ENCODE data around the gene PGPEP1.
"Not testable (repeated sequence)": the region's sequence is repeated elsewhere in the genome, so short reads cannot be mapped to it uniquely, and the experiment has no call there.

Gene PGPEP1

DNA sequence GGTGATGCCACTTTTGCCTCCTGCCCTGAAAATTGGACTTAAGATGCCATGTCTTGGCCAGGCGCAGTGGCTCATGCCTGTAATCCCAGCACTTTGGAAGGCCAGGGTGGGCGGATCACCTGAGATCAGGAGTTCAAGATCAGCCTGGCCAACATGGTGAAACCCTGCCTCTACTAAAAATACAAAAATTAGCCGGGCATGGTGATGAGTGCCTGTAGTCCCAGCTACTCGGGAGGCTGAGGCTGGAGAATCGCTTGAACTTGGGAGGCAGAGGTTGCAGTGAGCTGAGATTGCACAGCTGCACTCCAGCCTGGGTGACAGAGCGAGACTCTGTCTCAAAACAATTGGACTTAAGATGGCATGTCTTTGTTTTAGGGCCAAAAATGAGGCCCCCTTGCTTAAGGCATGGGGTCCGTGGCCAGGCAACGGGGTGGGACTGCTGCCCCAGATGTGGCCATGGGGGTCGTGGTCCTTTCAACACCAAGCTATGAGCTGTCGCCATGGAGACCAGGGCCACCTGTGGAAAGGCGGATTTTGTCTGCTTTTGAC is 24.0 kb downstream of the PGPEP1 start:
- DNase-seq (ENCODE audit: low read depth, low spot score), result not testable (repeated sequence)

DNA sequence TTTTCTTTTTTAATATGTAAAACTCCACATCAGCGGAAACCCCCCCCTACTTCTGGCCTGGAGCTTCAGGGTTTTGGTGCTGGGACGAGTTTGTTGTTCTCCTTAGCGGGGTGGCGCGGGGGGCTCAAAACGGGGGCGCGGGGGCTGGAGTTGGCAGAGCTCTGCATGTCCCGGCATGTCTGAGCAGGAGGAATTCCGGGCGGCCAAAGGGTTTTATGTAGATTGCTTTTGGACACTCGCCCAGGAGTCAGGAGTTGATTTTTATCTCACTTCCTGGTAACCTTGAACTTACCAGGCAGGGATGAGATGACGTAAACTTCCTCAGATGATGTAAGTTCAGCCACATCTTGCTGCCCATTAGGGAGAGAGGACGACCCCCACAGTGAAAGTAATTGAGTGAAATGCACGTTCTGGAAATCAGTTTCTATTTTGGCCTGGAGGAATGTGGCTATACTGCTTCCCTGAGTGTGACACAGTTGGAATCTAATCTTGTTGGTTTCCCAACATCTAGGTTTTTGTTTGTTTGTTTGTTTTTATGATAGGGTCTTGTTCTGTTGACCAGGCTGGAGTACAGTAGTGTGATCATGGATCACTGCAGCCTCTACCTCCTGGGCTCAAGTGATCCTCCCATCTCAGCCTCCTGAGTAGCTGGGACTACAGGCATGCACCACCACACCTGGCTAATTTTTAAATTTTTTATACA is 24.6 kb downstream of the PGPEP1 start:
- peak; percentile 98 for DNase-seq (ENCODE audit: low read depth, low spot score)

DNA sequence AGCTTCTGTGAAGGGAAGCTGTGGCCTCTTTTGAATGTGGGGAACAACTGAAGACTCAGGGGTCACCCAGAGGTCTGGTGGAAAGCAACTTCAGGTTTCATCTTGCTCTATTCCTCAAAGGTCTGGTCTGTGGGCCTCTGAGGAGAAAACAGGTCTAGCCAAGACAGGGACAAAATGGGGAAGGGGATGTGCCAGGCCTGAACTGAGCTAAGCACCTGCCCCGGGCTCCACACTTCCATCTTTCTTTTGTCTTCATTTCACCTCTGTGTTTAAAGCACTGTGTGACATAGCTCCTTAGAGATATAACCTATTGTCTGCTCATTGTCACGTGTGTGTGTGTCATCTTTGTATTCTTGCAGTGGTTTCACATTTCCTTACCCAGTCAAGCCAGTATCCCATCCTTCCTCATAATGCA is 25.6 kb downstream of the PGPEP1 start:
- no peak for DNase-seq (ENCODE audit: low read depth, low spot score)

DNA sequence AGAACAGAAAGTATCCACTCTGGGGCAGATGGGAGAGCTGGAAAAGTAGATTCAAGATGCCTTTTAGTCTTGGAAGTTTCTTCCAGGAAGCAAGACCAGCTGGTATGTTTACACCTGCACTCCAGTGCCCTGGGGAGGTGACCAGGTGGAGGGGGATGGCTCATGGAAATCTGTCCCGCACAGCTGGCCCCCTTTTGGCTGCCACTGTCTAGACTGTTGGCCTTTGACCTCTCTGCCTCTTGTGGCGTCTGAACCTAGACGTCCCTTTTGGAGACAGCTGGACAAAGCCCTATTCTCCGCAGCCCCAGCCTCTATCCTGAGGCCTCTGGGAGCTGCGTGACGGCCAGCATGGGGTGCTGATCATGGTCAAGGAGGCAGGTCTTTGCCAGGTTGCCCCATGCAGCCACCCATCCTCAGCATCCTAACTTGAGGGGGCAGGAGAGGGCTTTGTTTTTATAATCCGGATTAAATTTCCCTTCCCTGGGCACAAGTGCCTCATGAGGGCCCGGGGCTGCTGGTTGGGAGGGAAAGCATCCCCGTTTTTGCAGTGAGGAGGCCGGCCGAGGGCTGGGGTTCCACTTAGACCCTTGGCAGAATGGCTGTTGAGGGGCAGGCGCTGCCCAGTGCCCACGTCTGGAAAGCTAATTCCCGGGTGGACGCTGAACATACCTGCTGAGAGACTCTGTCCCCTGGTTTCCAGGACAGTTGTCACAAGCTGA is 28.3 kb downstream of the PGPEP1 start:
- DNase-seq (ENCODE audit: low read depth, low spot score), result no peak

DNA sequence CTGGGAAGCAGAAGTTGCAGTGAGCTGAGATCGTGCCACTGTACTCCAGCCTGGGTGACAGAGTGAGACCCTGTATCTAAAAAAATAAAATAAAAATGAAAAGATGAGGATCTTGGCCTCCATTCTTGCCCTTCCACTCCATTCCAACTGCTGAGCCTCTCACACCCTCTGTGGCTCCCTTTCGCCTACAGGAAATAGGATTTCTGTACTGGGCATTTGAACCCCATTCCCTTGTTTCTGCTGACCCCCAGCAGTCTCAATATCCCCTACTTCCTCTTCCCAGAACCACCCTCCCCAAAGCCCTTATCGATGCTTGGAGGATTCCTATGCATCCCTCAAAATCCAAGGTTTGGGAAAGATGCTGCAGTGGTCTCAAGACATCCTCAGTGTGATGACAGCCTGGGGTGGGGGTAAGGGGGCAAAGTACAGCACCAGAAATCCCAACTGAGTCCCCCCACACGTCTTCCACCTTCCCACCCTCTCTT is 33.1 kb downstream of the PGPEP1 start:
- no peak for DNase-seq (ENCODE audit: low read depth, low spot score)

DNA sequence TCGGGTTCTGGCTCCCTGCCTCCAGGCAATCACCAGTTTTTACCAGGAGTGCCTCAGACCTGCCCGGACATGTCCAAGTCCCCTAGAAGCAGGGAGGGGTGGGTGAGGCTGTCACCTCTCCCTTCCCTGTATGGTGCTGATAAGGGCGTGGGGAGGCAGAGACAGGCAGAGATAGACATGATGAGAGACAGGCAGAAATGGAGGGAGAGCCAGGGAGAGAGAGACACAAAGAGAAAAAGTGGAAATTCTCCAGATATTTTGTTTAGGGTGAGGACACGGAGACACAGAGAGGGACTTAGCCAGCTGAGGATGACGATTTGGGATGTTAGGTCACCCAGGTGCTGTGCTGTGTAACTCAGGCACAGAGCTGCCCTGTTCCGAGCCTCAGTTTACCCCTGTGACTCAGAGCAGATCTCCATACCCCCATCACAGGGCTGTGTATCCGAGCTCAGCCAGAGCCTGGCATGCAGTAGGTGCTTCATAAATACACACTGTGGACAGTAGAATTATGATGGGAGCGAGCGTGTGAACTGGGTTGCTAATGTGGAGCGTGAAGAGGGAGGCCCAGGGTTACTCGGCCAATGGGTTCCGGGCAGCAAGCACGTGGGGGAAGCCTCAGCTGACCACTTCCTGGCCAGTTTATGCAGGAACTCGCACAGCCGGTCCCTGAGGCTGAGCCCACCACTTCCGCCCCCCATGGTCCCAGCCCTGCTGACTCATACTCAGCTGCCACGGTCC is 33.7 kb downstream of the PGPEP1 start:
- DNase-seq (ENCODE audit: low read depth, low spot score), result peak; percentile 97

DNA sequence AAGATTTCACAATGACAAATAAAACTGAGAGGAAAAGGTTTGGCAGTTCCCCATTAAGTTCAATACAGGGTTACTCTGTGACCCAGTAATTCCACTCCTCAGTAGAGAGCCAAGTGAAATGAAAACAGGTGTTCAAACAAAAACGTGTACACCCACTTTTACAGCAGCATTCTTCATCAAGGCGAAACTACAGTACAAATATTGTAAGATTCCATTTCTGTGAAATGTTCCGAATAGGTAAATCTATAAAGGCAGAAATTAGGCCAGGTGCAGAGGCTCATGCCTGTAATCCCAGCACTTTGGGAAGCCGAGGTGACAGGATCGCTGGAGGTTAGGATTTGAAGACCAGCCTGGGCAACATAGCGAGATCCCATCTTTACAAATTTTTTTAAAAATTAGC is 36.6 kb downstream of the PGPEP1 start:
- no peak for DNase-seq (ENCODE audit: low read depth, low spot score)

DNA sequence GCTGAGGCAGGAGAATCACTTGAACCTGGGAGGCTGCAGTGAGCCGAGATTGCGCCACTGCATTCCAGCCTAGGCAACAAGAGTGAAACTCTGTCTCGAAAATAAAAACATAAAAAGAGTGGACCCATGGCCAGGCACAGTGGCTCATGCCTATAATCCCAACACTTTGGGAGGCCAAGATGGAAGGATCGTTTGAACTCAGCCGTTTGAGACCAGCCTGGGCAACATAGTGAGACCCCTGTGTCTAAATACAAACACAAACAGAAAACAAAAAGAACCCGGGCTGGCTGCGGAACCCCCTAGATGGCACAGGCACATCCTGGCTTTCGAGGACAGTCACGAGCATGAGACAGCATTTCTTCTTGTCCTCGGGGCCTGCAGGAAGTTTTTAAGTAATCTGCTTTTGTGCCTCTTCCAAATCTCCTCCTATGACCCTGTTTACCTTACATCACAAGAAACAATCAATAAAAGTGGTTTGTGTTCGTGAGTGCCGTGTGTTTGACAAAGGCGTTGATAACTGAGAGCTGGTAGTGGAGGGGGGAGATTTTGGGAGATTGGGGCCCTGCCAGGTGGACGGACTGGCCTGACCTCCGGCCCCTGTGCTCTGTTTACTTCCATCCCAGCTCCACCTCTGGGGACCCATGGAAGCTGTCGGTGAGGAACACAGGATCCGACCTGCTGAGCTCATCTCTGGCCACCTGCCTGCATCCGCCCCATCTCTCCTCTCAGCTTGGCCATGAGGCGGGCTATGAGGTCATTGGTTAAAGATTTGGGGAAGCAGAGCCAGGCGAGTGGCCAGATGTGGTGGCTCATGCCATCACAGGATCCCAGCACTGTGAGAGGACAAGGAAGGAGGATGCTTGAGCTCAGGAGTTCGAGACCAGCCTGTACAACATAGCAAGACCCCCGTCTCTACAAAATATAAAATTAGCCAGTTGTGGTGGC is 39.7 kb downstream of the PGPEP1 start:
- peak; percentile 86 for DNase-seq (ENCODE audit: low read depth, low spot score)

DNA sequence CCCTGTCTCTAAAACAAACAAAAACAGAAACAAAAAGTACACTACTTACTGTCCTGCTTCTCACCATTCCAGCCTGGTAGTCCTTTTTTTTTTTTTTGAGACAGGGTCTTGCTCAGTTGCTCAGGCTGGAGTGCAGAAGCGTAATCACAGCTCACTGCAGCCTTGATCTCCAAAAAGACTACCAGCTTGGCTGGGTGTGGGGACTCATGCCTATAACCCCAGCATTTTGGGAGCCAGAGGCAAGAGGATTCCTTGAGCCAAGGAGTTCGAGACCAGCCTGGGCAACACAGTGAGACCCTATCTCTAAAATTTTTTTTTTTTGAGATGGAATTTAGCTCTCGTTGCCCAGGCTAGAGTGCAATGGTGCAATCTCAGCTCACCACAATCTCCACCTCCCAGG is 40.4 kb downstream of the PGPEP1 start:
- DNase-seq (ENCODE audit: low read depth, low spot score), result no peak

DNA sequence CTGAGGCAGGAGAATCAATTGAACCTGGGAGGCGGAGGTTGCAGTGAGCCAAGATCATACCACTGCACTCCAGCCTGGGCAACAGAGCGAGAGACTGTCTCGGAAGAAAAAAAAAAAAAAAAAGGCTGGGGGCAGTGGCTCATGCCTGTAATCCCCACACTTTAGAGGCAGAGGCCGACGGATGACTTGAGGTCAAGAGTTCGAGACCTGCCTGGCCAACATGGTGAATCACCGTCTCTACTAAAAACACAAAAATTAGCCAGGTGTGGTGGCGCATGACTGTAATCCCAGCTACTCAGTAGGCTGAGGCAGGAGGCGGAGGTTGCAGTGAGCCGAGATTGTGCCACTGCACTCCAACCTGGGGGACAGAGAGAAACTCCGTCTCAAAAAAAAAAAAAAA is 43.2 kb downstream of the PGPEP1 start:
- not testable (repeated sequence) for DNase-seq (ENCODE audit: low read depth, low spot score)

DNA sequence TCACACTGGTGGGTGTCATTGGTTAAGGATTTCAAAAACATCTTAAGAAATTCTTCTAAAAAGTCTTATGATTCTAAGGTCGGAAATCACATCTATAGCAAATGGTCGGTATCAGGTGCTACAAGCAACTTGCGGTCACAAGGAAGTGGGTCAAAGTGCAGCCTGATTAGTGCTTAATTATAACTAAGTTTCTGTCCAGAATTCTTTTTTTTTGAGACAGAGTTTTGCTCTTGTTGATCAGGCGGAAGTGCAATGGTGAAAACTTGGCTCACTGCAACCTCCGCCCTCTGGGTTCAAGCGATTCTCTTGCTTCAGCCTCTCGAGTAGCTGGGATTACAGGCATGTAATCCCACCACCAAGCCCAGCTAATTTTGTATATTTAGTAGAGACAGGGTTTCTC is 44.4 kb downstream of the PGPEP1 start:
- no peak for DNase-seq (ENCODE audit: low read depth, low spot score)

DNA sequence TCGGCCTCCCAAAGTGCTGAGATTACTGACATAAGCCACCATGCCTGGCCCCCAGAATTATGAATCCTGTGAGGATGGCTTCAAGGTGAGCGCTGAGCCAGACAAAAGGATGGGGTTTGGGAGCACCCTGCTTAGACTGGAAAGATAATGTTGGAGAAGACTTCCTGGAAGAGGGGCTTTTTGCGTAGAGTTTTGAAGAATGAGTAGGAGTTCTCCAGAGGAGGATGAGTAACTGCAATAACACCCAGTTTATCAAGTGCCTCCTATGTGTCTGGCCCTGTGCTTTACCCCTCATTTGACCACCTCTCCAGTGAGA is 44.9 kb downstream of the PGPEP1 start:
- no peak for DNase-seq (ENCODE audit: low read depth, low spot score)

DNA sequence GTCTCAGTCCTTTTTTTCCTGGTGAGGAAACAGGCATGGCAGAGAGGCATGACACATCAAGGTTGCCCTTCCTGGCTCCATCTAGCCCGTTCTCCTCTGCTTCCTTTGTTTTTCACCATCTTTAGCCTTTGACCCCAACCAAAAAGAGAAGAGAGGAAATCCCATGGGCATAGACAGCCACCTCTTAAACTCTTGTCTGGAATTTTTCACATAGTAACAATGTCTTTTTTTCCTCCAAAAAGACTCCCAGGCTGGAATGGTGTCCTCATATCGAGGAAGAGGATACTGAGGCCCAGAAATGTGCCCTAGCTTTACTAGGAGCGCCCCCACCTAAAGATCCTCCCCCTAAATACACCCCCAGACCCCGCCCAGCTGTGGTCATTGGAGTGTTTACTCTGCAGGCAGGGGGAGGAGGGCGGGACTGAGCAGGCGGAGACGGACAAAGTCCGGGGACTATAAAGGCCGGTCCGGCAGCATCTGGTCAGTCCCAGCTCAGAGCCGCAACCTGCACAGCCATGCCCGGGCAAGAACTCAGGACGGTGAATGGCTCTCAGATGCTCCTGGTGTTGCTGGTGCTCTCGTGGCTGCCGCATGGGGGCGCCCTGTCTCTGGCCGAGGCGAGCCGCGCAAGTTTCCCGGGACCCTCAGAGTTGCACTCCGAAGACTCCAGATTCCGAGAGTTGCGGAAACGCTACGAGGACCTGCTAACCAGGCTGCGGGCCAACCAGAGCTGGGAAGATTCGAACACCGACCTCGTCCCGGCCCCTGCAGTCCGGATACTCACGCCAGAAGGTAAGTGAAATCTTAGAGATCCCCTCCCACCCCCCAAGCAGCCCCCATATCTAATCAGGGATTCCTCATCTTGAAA is 45.5 kb downstream of the PGPEP1 start, which contains the start of gene GDF15:
TSS of gene GDF15 (plus strand) at position 484 of the 868 bp plus-strand sequence. CDS start at position 516, 32 bp downstream.
- peak; percentile 84 for DNase-seq (ENCODE audit: low read depth, low spot score)

DNA sequence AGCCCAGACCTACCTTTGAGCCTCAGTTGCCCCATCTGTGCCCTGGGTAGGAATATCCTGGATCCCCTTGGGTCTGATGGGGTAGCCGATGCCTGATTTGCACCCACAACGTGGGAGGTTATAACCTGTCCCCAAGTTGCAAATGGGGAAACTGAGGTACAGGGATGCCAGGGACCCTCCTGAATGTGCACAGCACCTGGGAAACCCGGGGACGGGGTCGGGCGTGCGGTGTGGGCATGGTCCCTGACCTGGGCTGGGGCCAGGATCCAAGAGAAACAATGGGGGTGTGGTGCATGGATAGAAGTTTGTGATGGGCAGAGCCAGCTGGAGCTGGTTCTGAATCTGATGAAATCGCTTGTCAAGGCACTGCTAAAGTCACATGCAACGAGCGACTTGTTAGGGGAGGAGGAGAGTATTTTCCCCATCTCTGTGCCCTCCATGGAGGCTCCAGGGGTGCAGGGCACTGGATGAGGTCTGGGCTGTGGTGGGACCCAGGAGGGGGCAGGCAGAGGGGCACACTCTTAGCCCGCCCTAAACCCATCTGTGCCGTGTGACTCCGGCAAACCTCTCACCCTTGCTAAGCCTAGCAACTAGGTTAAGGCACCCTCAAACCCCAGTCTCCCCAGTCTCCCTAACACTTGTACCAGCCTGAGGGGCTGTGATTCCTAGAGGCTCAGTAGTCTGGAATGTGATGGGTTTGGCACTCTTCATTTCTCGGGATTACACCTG is 46.3 kb downstream of the PGPEP1 start:
- DNase-seq (ENCODE audit: low read depth, low spot score), result no peak

DNA sequence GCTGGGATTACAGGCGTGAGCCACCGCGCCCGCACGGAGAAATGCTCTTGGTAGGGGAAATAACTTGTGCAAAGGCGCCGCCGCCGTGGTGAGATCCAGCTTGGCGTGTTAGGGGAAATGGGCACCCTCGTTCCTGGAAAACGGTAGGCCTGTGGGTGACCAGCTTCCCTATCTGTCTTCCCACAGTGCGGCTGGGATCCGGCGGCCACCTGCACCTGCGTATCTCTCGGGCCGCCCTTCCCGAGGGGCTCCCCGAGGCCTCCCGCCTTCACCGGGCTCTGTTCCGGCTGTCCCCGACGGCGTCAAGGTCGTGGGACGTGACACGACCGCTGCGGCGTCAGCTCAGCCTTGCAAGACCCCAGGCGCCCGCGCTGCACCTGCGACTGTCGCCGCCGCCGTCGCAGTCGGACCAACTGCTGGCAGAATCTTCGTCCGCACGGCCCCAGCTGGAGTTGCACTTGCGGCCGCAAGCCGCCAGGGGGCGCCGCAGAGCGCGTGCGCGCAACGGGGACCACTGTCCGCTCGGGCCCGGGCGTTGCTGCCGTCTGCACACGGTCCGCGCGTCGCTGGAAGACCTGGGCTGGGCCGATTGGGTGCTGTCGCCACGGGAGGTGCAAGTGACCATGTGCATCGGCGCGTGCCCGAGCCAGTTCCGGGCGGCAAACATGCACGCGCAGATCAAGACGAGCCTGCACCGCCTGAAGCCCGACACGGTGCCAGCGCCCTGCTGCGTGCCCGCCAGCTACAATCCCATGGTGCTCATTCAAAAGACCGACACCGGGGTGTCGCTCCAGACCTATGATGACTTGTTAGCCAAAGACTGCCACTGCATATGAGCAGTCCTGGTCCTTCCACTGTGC is 47.9 kb downstream of the PGPEP1 start:
- peak; percentile 89 for DNase-seq (ENCODE audit: low read depth, low spot score)

DNA sequence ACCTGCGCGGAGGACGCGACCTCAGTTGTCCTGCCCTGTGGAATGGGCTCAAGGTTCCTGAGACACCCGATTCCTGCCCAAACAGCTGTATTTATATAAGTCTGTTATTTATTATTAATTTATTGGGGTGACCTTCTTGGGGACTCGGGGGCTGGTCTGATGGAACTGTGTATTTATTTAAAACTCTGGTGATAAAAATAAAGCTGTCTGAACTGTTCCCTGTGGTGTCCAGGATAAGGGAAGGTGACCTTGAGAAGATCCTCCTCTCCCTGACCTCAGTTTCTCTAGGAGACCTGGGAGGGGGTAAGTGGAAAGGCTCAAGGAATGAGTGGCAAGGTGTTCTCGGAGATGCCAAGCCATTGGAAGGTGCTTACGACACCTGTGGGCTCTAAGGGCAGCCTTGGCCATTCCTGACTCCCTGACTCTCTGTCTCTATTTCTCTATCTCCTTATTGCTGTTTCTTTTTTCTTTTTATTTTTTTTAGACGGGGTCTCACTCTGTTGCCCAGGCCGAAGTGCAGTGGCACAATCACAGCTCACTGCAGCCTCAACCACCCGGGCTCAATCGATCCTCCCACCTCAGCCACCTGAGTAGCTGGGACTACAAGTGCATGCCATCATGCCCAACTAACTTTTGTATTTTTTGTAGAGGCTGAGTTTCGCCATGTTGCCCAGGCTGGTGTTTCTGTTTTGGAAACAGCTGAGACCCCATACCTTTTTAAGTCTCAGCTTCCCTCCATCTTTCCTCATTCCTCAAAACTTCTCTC is 48.7 kb downstream of the PGPEP1 start:
- no peak for DNase-seq (ENCODE audit: low read depth, low spot score)

DNA sequence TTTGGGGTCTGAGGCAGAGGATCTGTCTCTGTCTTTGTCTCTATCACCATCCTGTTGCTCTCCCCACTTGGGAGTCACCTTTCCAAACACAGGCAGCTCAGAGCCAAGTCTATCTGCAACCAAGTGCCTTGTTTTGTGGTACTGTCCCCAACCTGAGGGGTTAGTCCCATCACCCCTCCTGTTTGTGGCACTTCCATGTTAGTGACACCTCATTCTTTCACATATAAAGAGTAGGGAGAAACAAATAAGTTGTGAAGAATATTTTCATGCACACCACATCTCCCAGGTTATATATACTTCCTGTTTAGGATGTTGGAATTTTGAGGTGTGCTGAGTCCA is 49.3 kb downstream of the PGPEP1 start:
- DNase-seq (ENCODE audit: low read depth, low spot score), result no peak

All from astrocyte of the hippocampus (primary cell).